HepG2 (cell line): ENCODE data around the gene NGEF. TPM values are rescaled to one million over a fixed set of nuclear protein-coding genes. Genes with fewer than 3 reads are reported as not detected.

Source experiments
- ATAC-seq: fragments of 200-7000 bp; cut with Tn5 transposase; 3 replicates; pipeline ENCODE4 v1.9.1; 2020; ENCODE audit warnings: mild to moderate bottlenecking, moderate library complexity
- BruUV-seq: library from RNA; stranded (reverse); fragments of 400-500 nt; replicated peaks from 2 replicates; lab custom pipeline; 2021; lab: Mats Ljungman, UMichigan
- CTCF ChIA-PET: fragments of 300-600 bp; formaldehyde crosslinking; extraction: SDS; loops from one replicate; lab custom pipeline; 2021; ENCODE audit warnings: low total read pairs, inconsistent platforms, low intra/inter-chr PET ratio; lab: Yijun Ruan, JAX
- POLR2A ChIA-PET: fragments of 350-600 bp; sonication (Branson Sonifier 250); formaldehyde crosslinking; loops from one replicate; lab custom pipeline; 2020; ENCODE audit warnings: antibody characterized with exemption, inconsistent platforms; lab: Yijun Ruan, JAX
- DNase-seq: peaks from one replicate; pipeline ENCODE4 v3.0.0-alpha.2; 2015; ENCODE audit warnings: low spot score
- FAIRE-seq: peaks from 3 replicates; lab custom pipeline; 2011; peaks lifted over from hg19 to GRCh38; lab: Jason Lieb, UNC
- H2AFZ ChIP-seq: one replicate; pipeline ENCODE4 v1.6.1; 2011; ENCODE audit warnings: low read length, inconsistent platforms
- H3K27ac ChIP-seq: fragments of 300-600 bp; 3 replicates; pipeline ENCODE4 v1.8.0; 2011; ENCODE audit warnings: mixed run types, mild to moderate bottlenecking, mixed read lengths, low read length, inconsistent platforms; ENCODE audit not compliant: insufficient read depth; ENCODE audit errors: extremely low read length
- H3K27me3 ChIP-seq, 2 experiments: fragments of 200-600 bp in 1 of 2; 2 replicates in 1 of 2; 3 replicates in 1 of 2; pipeline versions ENCODE4 v1.6.0 to v1.8.0; 2011; ENCODE audit warnings: low read length in 2 of 2, mild to moderate bottlenecking in 2 of 2, moderate library complexity in 2 of 2, inconsistent platforms in 1 of 2; ENCODE audit not compliant: insufficient read depth in 2 of 2, control insufficient read depth in 1 of 2
- H3K36me3 ChIP-seq, 2 experiments: fragments of 200-600 bp in 1 of 2; replicated peaks in 1 of 2; 2 replicates in 1 of 2; 3 replicates in 1 of 2; pipeline versions ENCODE4 v1.5.1 to v1.8.0; 2011; ENCODE audit warnings: low read length in 2 of 2, inconsistent platforms in 1 of 2; ENCODE audit not compliant: insufficient read depth in 2 of 2, control insufficient read depth in 1 of 2
- H3K4me1 ChIP-seq: 2 replicates; pipeline ENCODE4 v1.5.1; 2012; ENCODE audit warnings: low read length, inconsistent platforms; ENCODE audit not compliant: insufficient read depth
- H3K4me2 ChIP-seq: 2 replicates; pipeline ENCODE4 v1.6.0; 2011; ENCODE audit warnings: low read depth, low read length, inconsistent platforms
- H3K4me3 ChIP-seq, 3 experiments: fragments of 200-600 bp in 1 of 3; sonication (generic), shearing (Covaris generic) in 1 of 3; replicated peaks in 1 of 3; 2 replicates each; pipeline ENCODE4 v1.5.1; 2011 to 2016; ENCODE audit warnings: low read length in 3 of 3, inconsistent platforms in 2 of 3, low read depth in 2 of 3, mild to moderate bottlenecking in 2 of 3, control low read depth in 1 of 3, mixed read lengths in 1 of 3; ENCODE audit not compliant: insufficient read depth in 1 of 3
- H3K79me2 ChIP-seq: one replicate; pipeline ENCODE4 v1.6.1; 2011; ENCODE audit warnings: low read length, inconsistent platforms; ENCODE audit not compliant: insufficient read depth
- H3K9ac ChIP-seq: 2 replicates; pipeline ENCODE4 v1.6.0; 2011; ENCODE audit warnings: mild to moderate bottlenecking, low read depth, low read length, inconsistent platforms; ENCODE audit not compliant: insufficient read depth
- H3K9me3 ChIP-seq: 2 replicates; pipeline ENCODE4 v1.5.1; 2012; ENCODE audit warnings: mild to moderate bottlenecking, low read length
- H4K20me1 ChIP-seq: 2 replicates; pipeline ENCODE4 v1.6.0; 2011; ENCODE audit warnings: inconsistent platforms, mild to moderate bottlenecking, low read length, moderate library complexity; ENCODE audit not compliant: insufficient read depth
- ATF7 ChIP-seq, 2 experiments: fragments of 450-650 bp in 1 of 2; sonication (generic) in 1 of 2; formaldehyde crosslinking in 1 of 2; IDR thresholded peaks; 2 replicates each; pipeline versions ENCODE4 v1.4.0 to v1.6.1; 2016 to 2020; ENCODE audit warnings: antibody characterized with exemption in 1 of 2, mild to moderate bottlenecking in 1 of 2, missing genetic modification reagents in 1 of 2
- CEBPG ChIP-seq: IDR thresholded peaks from 2 replicates; pipeline ENCODE4 v1.6.1; 2016
- CREB1 ChIP-seq, 2 experiments: fragments of 450-650 bp in 1 of 2; IDR thresholded peaks; 2 replicates each; pipeline ENCODE4 v1.6.1; 2016 to 2017; ENCODE audit warnings: control low read depth in 1 of 2, mild to moderate bottlenecking in 1 of 2, missing compliant biosample characterization in 1 of 2, missing genetic modification characterization in 1 of 2
- HBP1 ChIP-seq: IDR thresholded peaks from 2 replicates; pipeline ENCODE4 v1.6.1; 2016; ENCODE audit warnings: low read depth, control low read depth
- PHB2 ChIP-seq: fragments of 450-650 bp; IDR thresholded peaks from 2 replicates; pipeline ENCODE4 v1.6.1; 2018; ENCODE audit not compliant: partially characterized antibody
- SP1 ChIP-seq, 2 experiments: fragments of 450-650 bp in 1 of 2; sonication (generic) in 1 of 2; formaldehyde crosslinking in 1 of 2; IDR thresholded peaks; 2 replicates each; pipeline versions ENCODE4 v1.4.0 to v1.6.1; 2016 to 2020; ENCODE audit warnings: missing genetic modification reagents in 1 of 2
- TCF12 ChIP-seq, 2 experiments: fragments of 450-650 bp in 1 of 2; sonication (generic) in 1 of 2; formaldehyde crosslinking in 1 of 2; IDR thresholded peaks; 2 replicates each; pipeline versions ENCODE4 v1.6.1 to v1.8.0; 2017 to 2022; ENCODE audit warnings: antibody characterized with exemption in 1 of 2, mild to moderate bottlenecking in 1 of 2, missing genetic modification reagents in 1 of 2, moderate library complexity in 1 of 2
- TERF1 ChIP-seq: sonication (generic); formaldehyde crosslinking; IDR thresholded peaks from 2 replicates; pipeline ENCODE4 v1.8.0; 2022; ENCODE audit warnings: mild to moderate bottlenecking, missing genetic modification reagents, moderate library complexity
- TRIM22 ChIP-seq: fragments of 450-650 bp; IDR thresholded peaks from 2 replicates; pipeline ENCODE4 v1.6.1; 2017
- ZNF12 ChIP-seq: sonication (generic); formaldehyde crosslinking; IDR thresholded peaks from 2 replicates; pipeline ENCODE4 v1.5.0; 2020; ENCODE audit warnings: missing genetic modification reagents
- ZNF317 ChIP-seq: sonication (generic); formaldehyde crosslinking; IDR thresholded peaks from 2 replicates; pipeline ENCODE4 v1.5.0; 2020; ENCODE audit warnings: mild to moderate bottlenecking, missing genetic modification reagents
- ZNF572 ChIP-seq: sonication (generic); formaldehyde crosslinking; IDR thresholded peaks from 2 replicates; pipeline ENCODE4 v1.5.1; 2020; ENCODE audit warnings: mild to moderate bottlenecking, missing genetic modification reagents
- ZNF629 ChIP-seq: sonication (generic); formaldehyde crosslinking; conservative IDR thresholded peaks from 2 replicates; pipeline ENCODE4 v1.5.0; 2020; ENCODE audit warnings: missing genetic modification reagents
- ZNF790 ChIP-seq: sonication (generic); formaldehyde crosslinking; IDR thresholded peaks from 2 replicates; pipeline ENCODE4 v1.8.0; 2022; ENCODE audit warnings: missing genetic modification reagents, mild to moderate bottlenecking, borderline replicate concordance
- ZNF800 ChIP-seq: sonication (generic); formaldehyde crosslinking; IDR thresholded peaks from 2 replicates; pipeline ENCODE4 v1.4.0; 2020; ENCODE audit warnings: missing genetic modification reagents
- WGBS: methylation state at CpG from one replicate; pipeline ENCODE4 v1.1.6; 2017; ENCODE audit warnings: low lambda C conversion rate; 5-methylcytosine and 5-hydroxymethylcytosine counted together
- in situ Hi-C: cut with HindIII; loops from 2 replicates; pipeline ENCODE4 v1.10.0; 2017; ENCODE audit warnings: low pct_unique_long_range_greater_than_20kb; ENCODE audit not compliant: extremely low pct_ligation_motif_present
- intact Hi-C: fragments of 100-400 bp; cut with micrococcal nuclease; formaldehyde crosslinking; loops from one replicate; pipeline ENCODE4 v1.10.0; 2022; ENCODE audit not compliant: unreplicated experiment
- polyA plus RNA-seq, 8 experiments: library from polyadenylated mRNA; depleted of rRNA in 3 of 8; stranded (reverse) in 7 of 8; unstranded in 1 of 8; fragments of >200 nt; fragmentation: Illumina TruSeq in 4 of 8; extraction: Trizol in 4 of 8; gene quantifications; 2 replicates each; pipeline versions ENCODE4 v1.2.1 to v1.2.3, GENCODE V29; 2011 to 2016; ENCODE audit warnings: low read depth in 4 of 8, missing spikeins in 1 of 8, mixed read lengths in 1 of 8; ENCODE audit not compliant: insufficient read depth in 1 of 8
- total RNA-seq, 5 experiments: library from RNA; depleted of rRNA; stranded (reverse); fragments of >200 nt; fragmentation: Illumina TruSeq; extraction: Trizol; gene quantifications; 2 replicates each; pipeline ENCODE4 v1.2.3, GENCODE V29; 2016; ENCODE audit warnings: low read depth in 1 of 5

Gene NGEF
- total and polyA plus RNA-seq, 2 of the 13 experiments (the other 11 are each of a cell fraction or from before 2014, with no cell fraction given): 14.4 to 36.9 TPM

- Histone ChIP-seq H4K20me1 (no peaks in the 10 kb centered on the region), H3K79me2 (no peaks in the 10 kb centered on the region), H2AFZ (no peak overlapping the region), H3K4me2 (no peak overlapping the region), H3K4me1 (no peaks in the 10 kb centered on the region), H3K4me3 (no peak overlapping the region), H3K9me3 (no peaks in the 10 kb centered on the region), H3K9ac (no peak overlapping the region), H3K36me3 (peaks cover 7 to 9% of the 10 kb centered on the region in 2 experiments; a peak in 4 of 5 replicates), H3K27ac (no peak overlapping the region), H3K27me3 (no peaks in the 10 kb centered on the region)
- WGBS: 96% methylated on average over 18 of the region's 18 CpGs
- DNase-seq (no peak), ATAC-seq (no peak), FAIRE-seq (no peak)
- in situ Hi-C loops: no loop called here
- intact Hi-C loops: no loop called here
- POLR2A ChIA-PET: no interaction called here
- CTCF ChIA-PET: no interaction called here
- no TSS peak for BruUV-seq
- no peak for TF ChIP-seq ATF7 (IDR thresholded peaks at IDR 0.05)
- TF ChIP-seq ATF7 (CRISPR knock-in tag; IDR thresholded peaks at IDR 0.05): no peak
- no peak for TF ChIP-seq ZNF317 (CRISPR knock-in tag)
- TF ChIP-seq ZNF572 (CRISPR knock-in tag): no peak
- no peak for TF ChIP-seq CEBPG (CRISPR knock-in tag)
- no peak for TF ChIP-seq ZNF12 (CRISPR knock-in tag)
- TF ChIP-seq PHB2: peak; percentile 5
- TF ChIP-seq SP1 (IDR thresholded peaks at IDR 0.05): peak; percentile 24; the same call in 1 of the 2 replicates
- no peak for TF ChIP-seq SP1 (CRISPR knock-in tag; IDR thresholded peaks at IDR 0.05)
- no peak for TF ChIP-seq ZNF790 (CRISPR knock-in tag)
- TF ChIP-seq ZNF800: no peak
- no peak for TF ChIP-seq TERF1 (CRISPR knock-in tag)
- TF ChIP-seq CREB1 (IDR thresholded peaks at IDR 0.05): peak; percentile 20; the same call in 1 of the 2 replicates
- TF ChIP-seq CREB1 (CRISPR knock-in tag; IDR thresholded peaks at IDR 0.05): no peak
- no peak for TF ChIP-seq HBP1 (CRISPR knock-in tag)
- no peak for TF ChIP-seq TCF12 (IDR thresholded peaks at IDR 0.05)
- TF ChIP-seq TCF12 (CRISPR knock-in tag; IDR thresholded peaks at IDR 0.05): no peak
- peak; percentile 86; the same call in 1 of the 2 replicates for TF ChIP-seq TRIM22
- no peak for TF ChIP-seq ZNF629 (CRISPR knock-in tag)
These were observed 114.2 kb downstream of the NGEF start for GRCh38 chr2:232898592-232899543.
